HUES64 (cell line): Measurements from ENCODE around the gene FOSB.
"Not testable (repeated sequence)": the region's sequence is repeated elsewhere in the genome, so short reads cannot be mapped to it uniquely, and the experiment has no call there.

Experiments
- H3K27ac ChIP-seq: 2 replicates; pipeline ENCODE4 v1.7.0; 2013; ENCODE audit warnings: low read depth, low read length, inconsistent platforms
- H3K27me3 ChIP-seq: 2 replicates; pipeline ENCODE4 v1.6.1; 2013; ENCODE audit warnings: mild to moderate bottlenecking, low read length; ENCODE audit not compliant: insufficient read depth
- H3K36me3 ChIP-seq: 2 replicates; pipeline ENCODE4 v1.6.1; 2013; ENCODE audit warnings: mild to moderate bottlenecking, low read length; ENCODE audit not compliant: insufficient read depth
- H3K4me1 ChIP-seq: 2 replicates; pipeline ENCODE4 v1.6.1; 2013; ENCODE audit warnings: mild to moderate bottlenecking, low read length, moderate library complexity; ENCODE audit not compliant: insufficient read depth
- H3K4me3 ChIP-seq: 2 replicates; pipeline ENCODE4 v1.5.1; 2013; ENCODE audit warnings: mild to moderate bottlenecking, low read length, moderate library complexity
- H3K9ac ChIP-seq: 2 replicates; pipeline ENCODE4 v1.6.1; 2013; ENCODE audit warnings: mild to moderate bottlenecking, low read depth, low read length
- H3K9me3 ChIP-seq: 2 replicates; pipeline ENCODE4 v1.6.1; 2013; ENCODE audit warnings: low read depth, low read length; ENCODE audit not compliant: insufficient read depth
- WGBS: fragments of 150-250, 120-280 bp; methylation state at CpG from one replicate; pipeline ENCODE4 v1.1.7; 2013; ENCODE audit warnings: missing lambda C conversion rate; 5-methylcytosine and 5-hydroxymethylcytosine counted together

The FOSB gene

GRCh38 chr19:45428384-45429231 is 39.2 kb upstream of the FOSB start:
- peaks cover 8% of the 10 kb centered on the region; the same call in 1 of the 2 replicates for H3K4me1 ChIP-seq
- H3K36me3 ChIP-seq, result no peaks in the 10 kb centered on the region
- no peaks in the 10 kb centered on the region for H3K27me3 ChIP-seq
- no peaks in the 10 kb centered on the region for H3K9me3 ChIP-seq
- H3K27ac ChIP-seq, result peak overlapping the region; percentile 62; the same call in 1 of the 2 replicates
- H3K4me3 ChIP-seq, result peak overlapping the region; percentile 75
- WGBS, result 6% methylated on average over 73 of the region's 73 CpGs
- H3K9ac ChIP-seq, result peak overlapping the region; percentile 61

GRCh38 chr19:45429896-45430295 is 37.9 kb upstream of the FOSB start:
- H3K4me3 ChIP-seq, H3K4me1 ChIP-seq, H3K9ac ChIP-seq, H3K36me3 ChIP-seq, H3K9me3 ChIP-seq, H3K27ac ChIP-seq, H3K27me3 ChIP-seq: not testable (repeated sequence)
- WGBS, result 94% methylated on average over 10 of the region's 11 CpGs

GRCh38 chr19:45431008-45431407 is 36.8 kb upstream of the FOSB start:
- H3K4me1 ChIP-seq, H3K9me3 ChIP-seq, H3K9ac ChIP-seq, H3K27ac ChIP-seq, H3K27me3 ChIP-seq, H3K36me3 ChIP-seq, H3K4me3 ChIP-seq: not testable (repeated sequence)
- 86% methylated on average over 9 of the region's 9 CpGs for WGBS

- H3K9me3 ChIP-seq, H3K9ac ChIP-seq, H3K4me1 ChIP-seq, H3K27me3 ChIP-seq, H3K27ac ChIP-seq, H3K36me3 ChIP-seq, H3K4me3 ChIP-seq: not testable (repeated sequence)
- 96% methylated on average over 8 of the region's 8 CpGs for WGBS
Measured at GRCh38 chr19:45432543-45432942, 35.3 kb upstream of the FOSB start.

- no peaks in the 10 kb centered on the region for H3K27me3 ChIP-seq
- no peaks in the 10 kb centered on the region for H3K9me3 ChIP-seq
- no peak overlapping the region for H3K9ac ChIP-seq
- no peaks in the 10 kb centered on the region for H3K4me1 ChIP-seq
- H3K4me3 ChIP-seq, result no peak overlapping the region
- WGBS, result 88% methylated on average over 3 of the region's 3 CpGs
- no peak overlapping the region for H3K27ac ChIP-seq
- no peaks in the 10 kb centered on the region for H3K36me3 ChIP-seq
Measured at GRCh38 chr19:45437328-45437727, 30.5 kb upstream of the FOSB start.

GRCh38 chr19:45439190-45439568 is 28.6 kb upstream of the FOSB start:
- no peaks in the 10 kb centered on the region for H3K4me1 ChIP-seq
- H3K9me3 ChIP-seq, result no peaks in the 10 kb centered on the region
- no peaks in the 10 kb centered on the region for H3K27me3 ChIP-seq
- H3K4me3 ChIP-seq, result peak overlapping the region; percentile 79
- WGBS, result 60% methylated on average over 8 of the region's 10 CpGs
- no peak overlapping the region for H3K27ac ChIP-seq
- H3K9ac ChIP-seq, result no peak overlapping the region
- H3K36me3 ChIP-seq, result no peaks in the 10 kb centered on the region

- Histone ChIP-seq H3K9me3 (no peaks in the 10 kb centered on the region), H3K9ac (peak overlapping the region; percentile 85), H3K4me3 (peak overlapping the region; percentile 79), H3K4me1 (0 out of 2 replicates have a peak, but pooled peaks cover 1% of the 10 kb centered on the region), H3K36me3 (no peaks in the 10 kb centered on the region), H3K27me3 (no peaks in the 10 kb centered on the region), H3K27ac (peak overlapping the region; percentile 74)
- WGBS, result under 1% methylated on average over 78 of the region's 78 CpGs
Measured at GRCh38 chr19:45439569-45440258, 28.1 kb upstream of the FOSB start.

- Histone ChIP-seq H3K36me3 (no peaks in the 10 kb centered on the region), H3K4me1 (0 out of 2 replicates have a peak, but pooled peaks cover 3% of the 10 kb centered on the region), H3K9me3 (no peaks in the 10 kb centered on the region), H3K27ac (no peak overlapping the region), H3K4me3 (peak overlapping the region; percentile 79), H3K27me3 (no peaks in the 10 kb centered on the region), H3K9ac (peak overlapping the region; percentile 85)
- WGBS, result 51% methylated on average over 9 of the region's 9 CpGs
Measured at GRCh38 chr19:45440259-45440638, 27.5 kb upstream of the FOSB start.

- WGBS, result 90% methylated on average over 9 of the region's 9 CpGs
- H3K9ac ChIP-seq, result no peak overlapping the region
- H3K4me1 ChIP-seq, result 0 out of 2 replicates have a peak, but pooled peaks cover 3% of the 10 kb centered on the region
- no peak overlapping the region for H3K27ac ChIP-seq
- H3K27me3 ChIP-seq, result no peaks in the 10 kb centered on the region
- no peaks in the 10 kb centered on the region for H3K36me3 ChIP-seq
- no peaks in the 10 kb centered on the region for H3K9me3 ChIP-seq
- no peak overlapping the region for H3K4me3 ChIP-seq
Measured at GRCh38 chr19:45440873-45441654, 26.7 kb upstream of the FOSB start.

GRCh38 chr19:45442408-45442777 is 25.4 kb upstream of the FOSB start:
- H3K4me1 ChIP-seq, result 0 out of 2 replicates have a peak, but pooled peaks cover 3% of the 10 kb centered on the region
- no peak overlapping the region for H3K9ac ChIP-seq
- no peaks in the 10 kb centered on the region for H3K9me3 ChIP-seq
- no peaks in the 10 kb centered on the region for H3K36me3 ChIP-seq
- no peaks in the 10 kb centered on the region for H3K27me3 ChIP-seq
- 90% methylated on average over 2 of the region's 2 CpGs for WGBS
- H3K27ac ChIP-seq, result no peak overlapping the region
- H3K4me3 ChIP-seq, result peak overlapping the region; percentile 66; the same call in 1 of the 2 replicates
